Measurements from ENCODE around the gene GPX6. TPM values are rescaled to one million over a fixed set of nuclear protein-coding genes. Genes with fewer than 3 reads are reported as not detected.
A peak's percentile ranks its signal among the peaks of the same experiment; 100 is the strongest.

Gene GPX6
- total RNA-seq, 1 donor from 2014 or later: not detected

DNA sequence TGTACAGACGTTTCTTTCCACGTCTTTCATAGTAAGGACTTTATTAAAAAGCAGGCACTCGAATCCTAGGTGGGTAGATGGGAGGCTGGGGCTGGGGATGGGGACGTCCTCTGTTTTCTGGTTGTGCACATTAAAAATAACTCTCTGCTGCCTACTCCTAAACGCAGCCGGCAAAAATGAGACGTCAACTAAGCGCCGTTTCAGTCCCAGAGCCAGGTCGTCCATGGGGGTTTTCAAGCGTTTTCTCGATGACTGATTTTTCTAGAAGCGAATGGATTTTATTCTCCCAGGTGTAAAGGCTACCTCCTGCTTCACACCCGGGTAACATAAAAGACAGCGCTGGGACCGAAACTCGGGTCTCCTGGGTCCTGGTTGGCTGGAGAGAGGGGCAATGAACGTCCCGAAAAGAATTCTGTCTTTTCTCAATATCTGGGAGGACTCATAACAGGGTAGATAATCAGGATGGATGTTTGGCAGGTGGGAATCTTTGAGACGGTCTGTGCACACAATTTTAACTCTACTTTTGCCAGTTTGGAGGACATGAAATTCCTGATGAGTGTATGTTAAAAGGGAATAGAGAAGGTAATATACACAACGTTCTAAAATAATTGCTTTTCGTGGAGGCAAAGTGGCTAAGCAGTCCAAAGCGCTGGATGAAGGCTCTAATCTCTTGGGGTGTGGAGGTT, 25.2 kb downstream of the GPX6 start:
- Histone ChIP-seq H3K27me3 (ENCODE audit: control insufficient read depth, insufficient read depth, low read length) (no peaks in the 10 kb centered on the region), H3K4me3 (ENCODE audit: low read depth, low read length) (peak overlapping the region; percentile 35), H3K36me3 (ENCODE audit: control insufficient read depth, insufficient read depth, low read length) (no peaks in the 10 kb centered on the region)
- TF ChIP-seq, protein P1, sequence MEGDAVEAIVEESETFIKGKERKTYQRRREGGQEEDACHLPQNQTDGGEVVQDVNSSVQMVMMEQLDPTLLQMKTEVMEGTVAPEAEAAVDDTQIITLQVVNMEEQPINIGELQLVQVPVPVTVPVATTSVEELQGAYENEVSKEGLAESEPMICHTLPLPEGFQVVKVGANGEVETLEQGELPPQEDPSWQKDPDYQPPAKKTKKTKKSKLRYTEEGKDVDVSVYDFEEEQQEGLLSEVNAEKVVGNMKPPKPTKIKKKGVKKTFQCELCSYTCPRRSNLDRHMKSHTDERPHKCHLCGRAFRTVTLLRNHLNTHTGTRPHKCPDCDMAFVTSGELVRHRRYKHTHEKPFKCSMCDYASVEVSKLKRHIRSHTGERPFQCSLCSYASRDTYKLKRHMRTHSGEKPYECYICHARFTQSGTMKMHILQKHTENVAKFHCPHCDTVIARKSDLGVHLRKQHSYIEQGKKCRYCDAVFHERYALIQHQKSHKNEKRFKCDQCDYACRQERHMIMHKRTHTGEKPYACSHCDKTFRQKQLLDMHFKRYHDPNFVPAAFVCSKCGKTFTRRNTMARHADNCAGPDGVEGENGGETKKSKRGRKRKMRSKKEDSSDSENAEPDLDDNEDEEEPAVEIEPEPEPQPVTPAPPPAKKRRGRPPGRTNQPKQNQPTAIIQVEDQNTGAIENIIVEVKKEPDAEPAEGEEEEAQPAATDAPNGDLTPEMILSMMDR (IDR thresholded peaks at IDR 0.05; ENCODE audit: insufficient read depth, low read length, poor library complexity, severe bottlenecking): no peak
- DNase-seq (ENCODE audit: low read depth): no peak

DNA sequence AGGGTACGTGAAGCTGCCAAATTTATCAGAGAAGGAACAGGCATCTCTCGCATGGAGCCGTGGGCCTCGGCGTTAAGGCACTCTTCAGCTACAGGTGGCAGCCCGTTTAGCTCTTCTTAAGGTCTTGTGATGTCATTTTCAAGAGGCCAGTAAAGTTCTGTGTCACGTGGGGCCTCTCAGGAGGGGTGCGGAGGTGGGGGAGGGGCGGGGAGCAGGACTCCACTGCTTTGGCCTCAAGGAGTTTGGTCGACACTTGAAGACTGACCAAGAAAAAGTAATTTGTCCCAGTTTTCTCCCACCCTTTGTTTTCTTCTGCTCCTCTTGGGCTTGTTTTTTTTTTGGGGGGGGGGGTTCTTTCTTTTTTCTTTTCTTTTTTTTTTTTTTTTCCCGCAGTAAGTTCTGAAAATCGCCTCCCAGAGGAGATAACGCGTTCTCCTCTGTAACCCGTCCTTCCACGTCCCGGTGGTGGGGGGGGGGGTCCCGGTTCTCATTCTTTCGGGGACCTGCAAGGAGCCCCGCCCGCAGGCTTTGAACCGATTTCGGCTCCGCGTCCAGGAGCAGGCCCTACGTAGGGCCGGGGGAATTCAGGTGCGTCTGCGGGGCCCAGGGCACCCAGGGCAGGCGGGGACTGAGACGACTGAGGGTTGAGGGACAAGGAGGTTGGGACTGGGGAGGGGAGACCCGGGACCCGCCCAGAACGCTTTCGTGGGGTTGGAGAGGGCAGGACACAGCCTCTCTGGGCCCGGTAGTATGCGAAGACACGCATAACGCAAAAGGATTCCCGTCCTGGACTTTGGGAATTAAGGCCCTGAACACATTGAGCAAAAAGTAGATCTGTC, 26.0 kb downstream of the GPX6 start:
- H3K4me3 ChIP-seq (ENCODE audit: low read depth, low read length): peak overlapping the region; percentile 35
- H3K27me3 ChIP-seq (ENCODE audit: control insufficient read depth, insufficient read depth, low read length): no peaks in the 10 kb centered on the region
- TF ChIP-seq, protein P1 (IDR thresholded peaks at IDR 0.05; ENCODE audit: insufficient read depth, low read length, poor library complexity, severe bottlenecking): no peak
- peak; percentile 16 for DNase-seq (ENCODE audit: low read depth)
- H3K36me3 ChIP-seq (ENCODE audit: control insufficient read depth, insufficient read depth, low read length): no peaks in the 10 kb centered on the region

DNA sequence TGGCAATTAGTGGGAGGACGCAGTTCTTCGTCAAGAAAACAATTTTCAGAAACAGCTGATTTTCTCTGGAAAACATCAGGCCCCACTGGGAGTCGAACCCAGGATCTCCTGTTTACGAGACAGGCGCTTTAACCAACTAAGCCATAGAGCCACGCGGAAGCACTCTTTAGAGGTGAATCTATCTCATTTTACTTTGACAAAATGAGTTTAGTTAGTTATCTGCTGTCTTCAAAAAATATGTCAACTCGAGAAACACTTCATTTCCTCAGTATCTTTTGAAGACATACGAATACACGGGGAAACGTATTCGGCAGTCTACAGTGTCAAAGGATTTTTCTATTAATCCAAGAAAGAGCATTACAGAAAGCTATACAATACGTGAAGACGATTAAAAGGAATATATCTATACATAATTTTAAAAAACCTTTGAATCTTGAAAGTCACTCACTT, 26.7 kb downstream of the GPX6 start:
- TF ChIP-seq, protein P1 (IDR thresholded peaks at IDR 0.05; ENCODE audit: insufficient read depth, low read length, poor library complexity, severe bottlenecking): no peak
- Histone ChIP-seq H3K36me3 (ENCODE audit: control insufficient read depth, insufficient read depth, low read length) (no peaks in the 10 kb centered on the region), H3K27me3 (ENCODE audit: control insufficient read depth, insufficient read depth, low read length) (no peaks in the 10 kb centered on the region), H3K4me3 (ENCODE audit: low read depth, low read length) (peak overlapping the region; percentile 9)
- no peak for DNase-seq (ENCODE audit: low read depth)

DNA sequence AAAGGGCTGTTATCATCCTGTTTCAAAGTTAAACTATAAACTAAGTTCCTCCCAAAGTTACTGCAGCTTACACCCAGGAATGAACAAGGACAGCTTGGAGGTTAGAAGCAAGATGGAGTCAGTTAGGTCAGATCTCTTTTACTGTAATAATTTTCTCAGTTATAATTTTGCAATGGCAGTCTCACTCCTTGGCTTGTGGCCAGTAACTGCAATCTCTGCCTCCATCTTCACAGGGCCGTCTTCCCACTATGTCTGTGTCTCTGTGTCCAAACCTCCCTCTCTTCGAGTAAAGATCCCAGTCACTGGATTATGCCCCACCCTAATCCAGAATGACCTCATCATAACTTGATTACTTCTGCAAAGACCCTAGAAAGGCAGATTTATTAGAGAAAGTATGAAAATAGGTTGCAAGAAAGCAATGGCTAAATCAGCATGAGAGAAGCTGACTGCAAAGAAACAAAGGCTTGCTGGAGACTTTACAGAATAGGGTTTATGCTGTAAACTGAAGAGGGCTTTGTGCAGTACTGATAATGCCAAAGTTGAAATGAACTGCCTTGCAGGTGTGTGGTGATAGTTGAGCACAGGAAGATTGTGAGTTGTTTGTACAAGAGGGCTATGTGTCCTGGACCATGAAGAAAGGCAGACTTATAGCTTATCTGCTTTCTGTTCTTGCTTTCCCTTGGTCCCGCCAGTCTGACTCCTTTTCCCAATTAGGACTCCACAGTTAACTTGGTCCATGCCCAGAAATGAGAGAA, 28.4 kb downstream of the GPX6 start:
- DNase-seq (ENCODE audit: low read depth): no peak
- H3K36me3 ChIP-seq (ENCODE audit: control insufficient read depth, insufficient read depth, low read length): no peaks in the 10 kb centered on the region
- peaks cover 4% of the 10 kb centered on the region for H3K27me3 ChIP-seq (ENCODE audit: control insufficient read depth, insufficient read depth, low read length)
- no peak overlapping the region for H3K4me3 ChIP-seq (ENCODE audit: low read depth, low read length)
- TF ChIP-seq, protein P1 (IDR thresholded peaks at IDR 0.05; ENCODE audit: insufficient read depth, low read length, poor library complexity, severe bottlenecking): no peak

DNA sequence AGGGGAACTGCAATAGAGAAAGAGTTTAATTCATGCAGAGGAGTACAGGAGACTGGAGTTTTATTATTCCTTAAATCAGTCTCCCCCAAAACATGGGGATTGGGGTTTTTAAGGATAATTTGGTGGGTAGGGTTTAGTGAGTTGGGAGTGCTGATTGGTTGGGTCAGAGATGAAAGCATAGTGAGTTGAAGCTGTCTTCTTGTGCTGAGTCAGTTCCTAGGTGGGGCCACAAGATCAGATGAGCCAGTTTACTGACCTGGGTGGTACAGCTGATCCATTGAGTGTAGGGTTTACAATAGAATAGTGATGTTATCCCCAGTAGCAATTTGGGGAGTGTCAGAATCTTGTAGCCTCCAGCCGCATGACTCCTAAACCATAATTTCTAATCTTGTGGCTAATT, 29.1 kb downstream of the GPX6 start:
- DNase-seq (ENCODE audit: low read depth): no peak
- H3K36me3 ChIP-seq (ENCODE audit: control insufficient read depth, insufficient read depth, low read length): no peaks in the 10 kb centered on the region
- H3K27me3 ChIP-seq (ENCODE audit: control insufficient read depth, insufficient read depth, low read length): peaks cover 8% of the 10 kb centered on the region
- TF ChIP-seq, protein P1 (IDR thresholded peaks at IDR 0.05; ENCODE audit: insufficient read depth, low read length, poor library complexity, severe bottlenecking): no peak
- H3K4me3 ChIP-seq (ENCODE audit: low read depth, low read length): no peak overlapping the region
